ENCODE measurements around the gene SLC7A4.
"Not testable (repeated sequence)": the region's sequence is repeated elsewhere in the genome, so short reads cannot be mapped to it uniquely, and the experiment has no call there.

SLC7A4 gene

GRCh38 chr22:21032037-21032867 lies at the start of gene SLC7A4:
TSS of gene SLC7A4 (minus strand) at chr22:21032561. CDS start at chr22:21031812, 749 bp downstream.
- DNase-seq (ENCODE audit: low read depth in 2 of 2) = no peak

GRCh38 chr22:21080435-21081137 lies 48.2 kb upstream of the SLC7A4 start:
- no peak for DNase-seq (ENCODE audit: low read depth in 2 of 2)

GRCh38 chr22:21079493-21079892 lies 47.1 kb upstream of the SLC7A4 start:
- DNase-seq (ENCODE audit: low read depth in 2 of 2) = no peak

- no peak for DNase-seq (ENCODE audit: low read depth in 2 of 2)
Measured at GRCh38 chr22:21078916-21079315, 46.6 kb upstream of the SLC7A4 start.

GRCh38 chr22:21077884-21078508 lies 45.6 kb upstream of the SLC7A4 start:
- DNase-seq (ENCODE audit: low read depth in 2 of 2) = no peak

GRCh38 chr22:21076912-21077625 lies 44.7 kb upstream of the SLC7A4 start:
- DNase-seq (ENCODE audit: low read depth in 2 of 2) = no peak

- DNase-seq (ENCODE audit: low read depth in 2 of 2) = no peak
Measured at GRCh38 chr22:21075516-21076138, 43.3 kb upstream of the SLC7A4 start.

GRCh38 chr22:21074102-21074715 lies 41.8 kb upstream of the SLC7A4 start:
- no peak for DNase-seq (ENCODE audit: low read depth in 2 of 2)

- DNase-seq (ENCODE audit: low read depth in 2 of 2) = no peak
Measured at GRCh38 chr22:21073482-21073881, 41.1 kb upstream of the SLC7A4 start.

GRCh38 chr22:21073023-21073422 lies 40.7 kb upstream of the SLC7A4 start:
- no peak for DNase-seq (ENCODE audit: low read depth in 2 of 2)

GRCh38 chr22:21071796-21072195 lies 39.4 kb upstream of the SLC7A4 start:
- not testable (repeated sequence) for DNase-seq (ENCODE audit: low read depth in 2 of 2)

GRCh38 chr22:21070690-21071615 lies 38.6 kb upstream of the SLC7A4 start:
- DNase-seq (ENCODE audit: low read depth in 2 of 2) = no peak

- no peak for DNase-seq (ENCODE audit: low read depth in 2 of 2)
Measured at GRCh38 chr22:21069375-21069774, 37.0 kb upstream of the SLC7A4 start.

GRCh38 chr22:21068681-21069276 lies 36.4 kb upstream of the SLC7A4 start:
- no peak for DNase-seq (ENCODE audit: low read depth in 2 of 2)

- DNase-seq (ENCODE audit: low read depth in 2 of 2) = no peak
Measured at GRCh38 chr22:21067901-21068680, 35.7 kb upstream of the SLC7A4 start.

- DNase-seq (ENCODE audit: low read depth in 2 of 2) = no peak
Measured at GRCh38 chr22:21067075-21067900, 34.9 kb upstream of the SLC7A4 start.

GRCh38 chr22:21064917-21065864 lies 32.8 kb upstream of the SLC7A4 start:
- DNase-seq (ENCODE audit: low read depth in 2 of 2) = no peak
